ENCODE measurements around the gene DNAH9.

GRCh38 chr17:11637796-11638195 lies 39.5 kb downstream of the DNAH9 start:
- no peak for TF ChIP-seq EZH2 (IDR thresholded peaks at IDR 0.05; ENCODE audit: borderline replicate concordance, insufficient read depth, low read depth, low read length, poor library complexity, severe bottlenecking)
- TF ChIP-seq, protein P1, sequence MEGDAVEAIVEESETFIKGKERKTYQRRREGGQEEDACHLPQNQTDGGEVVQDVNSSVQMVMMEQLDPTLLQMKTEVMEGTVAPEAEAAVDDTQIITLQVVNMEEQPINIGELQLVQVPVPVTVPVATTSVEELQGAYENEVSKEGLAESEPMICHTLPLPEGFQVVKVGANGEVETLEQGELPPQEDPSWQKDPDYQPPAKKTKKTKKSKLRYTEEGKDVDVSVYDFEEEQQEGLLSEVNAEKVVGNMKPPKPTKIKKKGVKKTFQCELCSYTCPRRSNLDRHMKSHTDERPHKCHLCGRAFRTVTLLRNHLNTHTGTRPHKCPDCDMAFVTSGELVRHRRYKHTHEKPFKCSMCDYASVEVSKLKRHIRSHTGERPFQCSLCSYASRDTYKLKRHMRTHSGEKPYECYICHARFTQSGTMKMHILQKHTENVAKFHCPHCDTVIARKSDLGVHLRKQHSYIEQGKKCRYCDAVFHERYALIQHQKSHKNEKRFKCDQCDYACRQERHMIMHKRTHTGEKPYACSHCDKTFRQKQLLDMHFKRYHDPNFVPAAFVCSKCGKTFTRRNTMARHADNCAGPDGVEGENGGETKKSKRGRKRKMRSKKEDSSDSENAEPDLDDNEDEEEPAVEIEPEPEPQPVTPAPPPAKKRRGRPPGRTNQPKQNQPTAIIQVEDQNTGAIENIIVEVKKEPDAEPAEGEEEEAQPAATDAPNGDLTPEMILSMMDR (IDR thresholded peaks at IDR 0.05): no peak
